K562 (cell line): ENCODE data around the gene GON4L. TPM values are rescaled to one million over a fixed set of nuclear protein-coding genes. Genes with fewer than 3 reads are reported as not detected.

Experiments
- ATAC-seq: fragments of 200-7000 bp; cut with Tn5 transposase; 3 replicates; pipeline ENCODE4 v1.9.1; 2020; ENCODE audit warnings: moderate library complexity
- BruUV-seq: library from RNA; stranded (reverse); fragments of 400-500 nt; replicated peaks from 2 replicates; lab custom pipeline; 2021; lab: Mats Ljungman, UMichigan
- CTCF ChIA-PET: fragments of 300-600 bp; formaldehyde crosslinking; extraction: SDS; loops from one replicate; lab custom pipeline; 2021; ENCODE audit warnings: low intra/inter-chr PET ratio; lab: Yijun Ruan, JAX
- POLR2A ChIA-PET: fragments of 300-600, 350-650 bp; sonication (Branson Sonifier 250); formaldehyde crosslinking; extraction: SDS; loops from one replicate; lab custom pipeline; 2021; ENCODE audit warnings: antibody characterized with exemption, inconsistent platforms; lab: Yijun Ruan, JAX
- DNase-seq, 4 experiments: peaks; one replicate each; pipeline versions ENCODE4 v3.0.0 to v3.0.0-alpha.2; 2011 to 2018; ENCODE audit warnings: low spot score in 3 of 4, mixed read lengths in 3 of 4; ENCODE audit errors: extremely low read depth in 1 of 4
- FAIRE-seq: peaks from 2 replicates; lab custom pipeline; 2011; peaks lifted over from hg19 to GRCh38; lab: Jason Lieb, UNC
- H2AFZ ChIP-seq: 2 replicates; pipeline ENCODE4 v1.6.0; 2011; ENCODE audit warnings: low read depth, low read length, control low read depth, inconsistent platforms
- H3K27ac ChIP-seq: fragments of 200-600 bp; 3 replicates; pipeline ENCODE4 v1.8.0; 2011; ENCODE audit warnings: low read depth, mild to moderate bottlenecking, control low read depth, inconsistent platforms, low read length, moderate library complexity, mixed read lengths; ENCODE audit errors: extremely low read depth
- H3K27me3 ChIP-seq, 2 experiments: fragments of 300-600 bp in 1 of 2; 2 replicates in 1 of 2; 3 replicates in 1 of 2; pipeline versions ENCODE4 v1.6.0 to v1.8.0; 2011; ENCODE audit warnings: inconsistent platforms in 2 of 2, low read length in 2 of 2, mild to moderate bottlenecking in 1 of 2, mixed read lengths in 1 of 2, moderate library complexity in 1 of 2; ENCODE audit not compliant: control insufficient read depth in 2 of 2, insufficient read depth in 2 of 2
- H3K36me3 ChIP-seq: fragments of 300-600 bp; 3 replicates; pipeline ENCODE4 v1.8.0; 2011; ENCODE audit warnings: mild to moderate bottlenecking, low read length, inconsistent platforms; ENCODE audit not compliant: control insufficient read depth, insufficient read depth
- H3K4me1 ChIP-seq, 2 experiments: fragments of 200-600 bp in 1 of 2; replicated peaks in 1 of 2; 2 replicates in 1 of 2; 3 replicates in 1 of 2; pipeline versions ENCODE4 v1.5.1 to v1.8.0; 2011; ENCODE audit warnings: inconsistent platforms in 2 of 2, low read length in 2 of 2, mild to moderate bottlenecking in 1 of 2, mixed read lengths in 1 of 2, moderate library complexity in 1 of 2; ENCODE audit not compliant: control insufficient read depth in 2 of 2, insufficient read depth in 2 of 2
- H3K4me2 ChIP-seq: 2 replicates; pipeline ENCODE4 v1.6.1; 2011; ENCODE audit warnings: low read length, control low read depth, inconsistent platforms, mixed read lengths; ENCODE audit not compliant: insufficient read depth
- H3K4me3 ChIP-seq: fragments of 200-600 bp; sonication (generic), shearing (Covaris generic); 2 replicates; pipeline ENCODE4 v1.5.1; 2016; ENCODE audit warnings: control low read depth, inconsistent platforms
- H3K79me2 ChIP-seq: fragments of 200-600 bp; 3 replicates; pipeline ENCODE4 v1.8.0; 2011; ENCODE audit warnings: low read length, inconsistent platforms; ENCODE audit not compliant: control insufficient read depth, insufficient read depth
- H3K9ac ChIP-seq, 2 experiments: 2 replicates each; pipeline versions ENCODE4 v1.6.0 to v1.6.1; 2011; ENCODE audit warnings: low read depth in 2 of 2, low read length in 2 of 2, control low read depth in 1 of 2, inconsistent platforms in 1 of 2, mild to moderate bottlenecking in 1 of 2, mixed read lengths in 1 of 2; ENCODE audit not compliant: insufficient read depth in 1 of 2
- H3K9me1 ChIP-seq: one replicate; pipeline ENCODE4 v1.6.0; 2011; ENCODE audit warnings: inconsistent platforms, mild to moderate bottlenecking, low read length, moderate library complexity; ENCODE audit not compliant: control insufficient read depth, insufficient read depth
- H3K9me3 ChIP-seq: replicated peaks from 2 replicates; pipeline ENCODE4 v1.5.1; 2011; ENCODE audit warnings: low read depth, low read length, inconsistent platforms; ENCODE audit not compliant: control insufficient read depth, insufficient read depth
- H4K20me1 ChIP-seq: replicated peaks from 2 replicates; pipeline ENCODE4 v1.6.1; 2011; ENCODE audit warnings: low read length, inconsistent platforms, mixed read lengths; ENCODE audit not compliant: control insufficient read depth, insufficient read depth
- CREB1 ChIP-seq, 2 experiments: sonication (generic) in 1 of 2; formaldehyde crosslinking in 1 of 2; IDR thresholded peaks; 2 replicates each; pipeline versions ENCODE4 v1.6.1 to v1.8.0; 2012 to 2022; ENCODE audit warnings: inconsistent platforms in 1 of 2, mild to moderate bottlenecking in 1 of 2, missing genetic modification reagents in 1 of 2, moderate library complexity in 1 of 2
- ELK3 ChIP-seq: fragments of 450-650 bp; formaldehyde crosslinking; IDR thresholded peaks from 2 replicates; pipeline ENCODE4 v1.4.0; 2020; ENCODE audit warnings: mild to moderate bottlenecking
- ETS1 ChIP-seq: conservative IDR thresholded peaks from 2 replicates; pipeline ENCODE4 v1.6.1; 2011; ENCODE audit warnings: low read depth, mild to moderate bottlenecking, low read length; ENCODE audit not compliant: control insufficient read depth
- HINFP ChIP-seq: fragments of 450-650 bp; conservative IDR thresholded peaks from 2 replicates; pipeline ENCODE4 v1.6.1; 2016; ENCODE audit warnings: missing genetic modification characterization, low read depth, mild to moderate bottlenecking, control low read depth, missing compliant biosample characterization
- HOXB6 ChIP-seq: fragments of 250-450 bp; sonication (Bioruptor Pico); IDR thresholded peaks from 2 replicates; pipeline ENCODE4 v1.5.1; 2022; ENCODE audit warnings: mild to moderate bottlenecking, borderline replicate concordance
- ID3 ChIP-seq, 2 experiments: fragments of 250-450 bp in 1 of 2; fragments of 450-650 bp in 1 of 2; sonication (Bioruptor Pico) in 1 of 2; IDR thresholded peaks; 2 replicates each; pipeline versions ENCODE4 v1.6.1 to v1.8.0; 2016 to 2021; ENCODE audit warnings: mild to moderate bottlenecking in 2 of 2, moderate library complexity in 2 of 2, missing compliant biosample characterization in 1 of 2, missing genetic modification characterization in 1 of 2
- MAFK ChIP-seq: IDR thresholded peaks from 2 replicates; pipeline ENCODE4 v1.6.1; 2011; ENCODE audit warnings: low read length, improper control_type of control experiment
- MXD1 ChIP-seq: fragments of 250-450 bp; sonication (Bioruptor Pico); IDR thresholded peaks from 2 replicates; pipeline ENCODE4 v1.8.0; 2021; ENCODE audit warnings: borderline replicate concordance, mild to moderate bottlenecking, moderate library complexity; ENCODE audit not compliant: poor library complexity, severe bottlenecking
- NELFE ChIP-seq: IDR thresholded peaks from 2 replicates; pipeline ENCODE4 v1.6.1; 2011; ENCODE audit warnings: mild to moderate bottlenecking; ENCODE audit not compliant: insufficient read depth, insufficient read length
- NR2C2 ChIP-seq, 2 experiments: fragments of 200-800 bp in 1 of 2; sonication (Bioruptor generic) in 1 of 2; sonication (generic) in 1 of 2; formaldehyde crosslinking in 1 of 2; IDR thresholded peaks; 2 replicates each; pipeline versions ENCODE4 v1.6.1 to v1.8.0; 2016 to 2022; ENCODE audit warnings: mild to moderate bottlenecking in 1 of 2, missing compliant biosample characterization in 1 of 2, missing genetic modification characterization in 1 of 2, missing genetic modification reagents in 1 of 2
- ZKSCAN1 ChIP-seq: fragments of 150-350 bp; IDR thresholded peaks from 2 replicates; pipeline ENCODE4 v1.6.1; 2016; ENCODE audit warnings: low read depth, low read length
- WGBS: fragments of 100-300 bp; shearing (Covaris generic); methylation state at CpG from one replicate; pipeline ENCODE4 v1.1.6; 2016; ENCODE audit warnings: low coverage, mixed read lengths; ENCODE audit not compliant: insufficient coverage; ENCODE audit errors: missing lambda C conversion rate; 5-methylcytosine and 5-hydroxymethylcytosine counted together
- in situ Hi-C: fragments of 300-500 bp; cut with MboI; formaldehyde crosslinking; loops from 4 replicates; pipeline ENCODE4 v1.15.0; 2018; ENCODE audit warnings: inconsistent platforms, mixed read lengths
- intact Hi-C: fragments of 100-400 bp; cut with micrococcal nuclease; formaldehyde crosslinking; loops from 2 replicates; pipeline ENCODE4 v1.14.2; 2022
- polyA plus RNA-seq, 8 experiments: library from polyadenylated mRNA; depleted of rRNA in 4 of 8; stranded (reverse) in 5 of 8; unstranded in 3 of 8; fragments of >200 nt; fragmentation: Nextera tagmentation in 2 of 8; fragmentation: Illumina TruSeq in 1 of 8; extraction: Ambion mirVana in 2 of 8; extraction: Trizol in 1 of 8; gene quantifications; 2 replicates each; pipeline versions ENCODE4 v1.2.1 to v1.2.3, GENCODE V29; 2011 to 2014; ENCODE audit warnings: inconsistent platforms in 1 of 8, missing spikeins in 1 of 8
- total RNA-seq, 7 experiments: library from RNA; depleted of rRNA in 6 of 7; stranded (reverse); fragments of >200 nt in 6 of 7; fragmentation: Illumina TruSeq in 2 of 7; extraction: Trizol in 2 of 7; gene quantifications; 2 replicates each; pipeline versions ENCODE4 v1.2.1 to v1.2.3, GENCODE V29; 2011 to 2021; ENCODE audit warnings: low replicate concordance in 1 of 7

GON4L gene
- total and polyA plus RNA-seq, 9 of the 15 experiments (the other 6 are each of a cell fraction or from before 2014, with no cell fraction given), result 20.2 to 47.4 (median 33.6) TPM

- TF ChIP-seq ETS1, result no peak
- no peak for TF ChIP-seq NELFE
- no peak for TF ChIP-seq MXD1 (CRISPR knock-in tag)
- TF ChIP-seq ID3 (CRISPR knock-in tag; IDR thresholded peaks at IDR 0.05), result no peak
- TF ChIP-seq ID3 (tag; IDR thresholded peaks at IDR 0.05), result no peak
Observed at GRCh38 chr1:155760751-155761475, 96.1 kb downstream of the GON4L start (continued).

- ATAC-seq (no peak), DNase-seq (no peak), FAIRE-seq (no peak)
- H3K9me1 ChIP-seq, result no peaks in the 10 kb centered on the region
- CTCF ChIA-PET, result no interaction called here
- 97% methylated on average over 4 of the region's 4 CpGs for WGBS
- no peak overlapping the region for H2AFZ ChIP-seq
- no peak overlapping the region for H3K9ac ChIP-seq
- no peak overlapping the region for H3K4me3 ChIP-seq
- POLR2A ChIA-PET, result interaction anchor here (0.7 kb wide), 1 partner anchor 161 kb away, joined by 3 read pairs; no protein-coding TSS in a partner anchor
- no peak overlapping the region for H3K27ac ChIP-seq
- BruUV-seq, result no TSS peak
- H3K4me2 ChIP-seq, result no peak overlapping the region
- intact Hi-C loops, result no loop called here
- in situ Hi-C loops, result no loop called here
- no peaks in the 10 kb centered on the region; a peak in 2 of 5 replicates for H3K4me1 ChIP-seq
- no peaks in the 10 kb centered on the region for H4K20me1 ChIP-seq
- no peaks in the 10 kb centered on the region for H3K9me3 ChIP-seq
- H3K27me3 ChIP-seq, result no peaks in the 10 kb centered on the region
- no peaks in the 10 kb centered on the region for H3K79me2 ChIP-seq
- peaks cover 85% of the 10 kb centered on the region for H3K36me3 ChIP-seq
- TF ChIP-seq ELK3 (CRISPR knock-in tag) (no peak), NR2C2 (CRISPR knock-in tag; IDR thresholded peaks at IDR 0.05) (no peak), NR2C2 (tag; IDR thresholded peaks at IDR 0.05) (no peak), CREB1 (IDR thresholded peaks at IDR 0.05) (no peak), CREB1 (CRISPR knock-in tag; IDR thresholded peaks at IDR 0.05) (no peak), HOXB6 (no peak), ZKSCAN1 (no peak), HINFP (tag) (no peak), MAFK (no peak)
Observed at GRCh38 chr1:155759966-155760630, 96.9 kb downstream of the GON4L start.
